RWPE2 (cell line): ENCODE data around the gene CDK5.
A peak's percentile ranks its signal among the peaks of the same experiment; 100 is the strongest.

Source experiments
- ATAC-seq: fragments of 200-7000 bp; cut with Tn5 transposase; 3 replicates; pipeline ENCODE4 v1.9.1; 2021; ENCODE audit warnings: low read depth
- DNase-seq: peaks from one replicate; pipeline ENCODE4 v3.0.0-alpha.2; 2020; ENCODE audit warnings: low spot score
- H3K27ac ChIP-seq: fragments of 450-650 bp; 2 replicates; pipeline ENCODE4 v1.5.1; 2017; ENCODE audit warnings: mild to moderate bottlenecking; ENCODE audit not compliant: poor library complexity, severe bottlenecking
- H3K27me3 ChIP-seq: fragments of 250-450 bp; sonication (Bioruptor Pico); 2 replicates; pipeline ENCODE4 v1.5.1; 2021; ENCODE audit warnings: mild to moderate bottlenecking, moderate library complexity; ENCODE audit not compliant: insufficient read depth, poor library complexity, severe bottlenecking
- H3K36me3 ChIP-seq: fragments of 250-450 bp; sonication (Bioruptor Pico); 2 replicates; pipeline ENCODE4 v1.5.1; 2020; ENCODE audit warnings: low read depth, mild to moderate bottlenecking, moderate library complexity
- H3K4me1 ChIP-seq: fragments of 250-450 bp; sonication (Bioruptor Pico); 2 replicates; pipeline ENCODE4 v1.5.1; 2021; ENCODE audit warnings: mild to moderate bottlenecking, moderate library complexity; ENCODE audit not compliant: insufficient read depth, poor library complexity, severe bottlenecking
- H3K4me3 ChIP-seq: fragments of 250-450 bp; sonication (Bioruptor Pico); 2 replicates; pipeline ENCODE4 v1.5.1; 2021; ENCODE audit warnings: mild to moderate bottlenecking, moderate library complexity; ENCODE audit not compliant: severe bottlenecking
- H3K9me3 ChIP-seq: fragments of 250-450 bp; sonication (Bioruptor Pico); 2 replicates; pipeline ENCODE4 v1.5.1; 2021; ENCODE audit warnings: mild to moderate bottlenecking, moderate library complexity; ENCODE audit not compliant: severe bottlenecking
- CTCF ChIP-seq: fragments of 450-650 bp; IDR thresholded peaks from one replicate; pipeline ENCODE4 v1.5.1; 2017; ENCODE audit warnings: mild to moderate bottlenecking, moderate library complexity; ENCODE audit not compliant: poor library complexity, severe bottlenecking

CDK5 gene

DNA sequence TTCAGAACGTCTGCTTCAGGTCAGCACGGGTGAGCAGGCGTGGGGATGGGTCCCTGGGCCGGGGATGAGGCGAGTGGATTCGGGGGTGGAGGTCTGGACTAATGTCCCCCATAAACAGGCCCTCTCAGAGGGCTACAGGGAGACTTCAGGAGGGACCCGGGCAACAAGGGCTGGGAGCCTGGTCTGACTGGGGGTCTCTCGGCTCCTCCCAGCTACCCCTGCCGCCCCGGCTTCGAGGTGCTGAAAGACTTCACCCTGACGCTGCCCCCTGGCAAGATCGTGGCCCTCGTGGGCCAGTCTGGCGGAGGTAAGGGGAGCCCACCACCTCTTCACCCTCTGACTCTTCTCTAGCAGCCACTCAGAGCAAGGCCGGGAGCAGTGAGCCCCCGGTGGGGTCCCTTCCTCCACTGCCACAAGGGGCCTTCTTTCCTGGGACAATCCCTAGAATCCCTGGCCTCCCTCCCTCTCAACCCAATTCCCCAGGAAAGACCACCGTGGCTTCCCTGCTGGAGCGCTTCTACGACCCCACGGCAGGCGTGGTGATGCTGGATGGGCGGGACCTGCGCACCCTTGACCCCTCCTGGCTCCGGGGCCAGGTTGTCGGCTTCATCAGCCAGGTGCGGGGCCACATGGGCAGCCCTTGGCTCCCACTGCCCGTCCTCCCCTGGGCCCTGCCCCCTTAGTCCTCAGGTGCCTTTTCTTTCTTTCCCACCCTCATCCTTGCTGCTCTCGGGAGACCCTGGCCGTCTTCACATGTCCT lies 16.9 kb downstream of the CDK5 start:
- ATAC-seq, result no peak
- no peak overlapping the region for H3K27ac ChIP-seq
- H3K9me3 ChIP-seq, result no peaks in the 10 kb centered on the region
- no peak overlapping the region for H3K4me3 ChIP-seq
- no peak for DNase-seq
- TF ChIP-seq CTCF, result no peak
- peaks cover 14% of the 10 kb centered on the region for H3K4me1 ChIP-seq
- no peaks in the 10 kb centered on the region for H3K27me3 ChIP-seq
- no peaks in the 10 kb centered on the region for H3K36me3 ChIP-seq

DNA sequence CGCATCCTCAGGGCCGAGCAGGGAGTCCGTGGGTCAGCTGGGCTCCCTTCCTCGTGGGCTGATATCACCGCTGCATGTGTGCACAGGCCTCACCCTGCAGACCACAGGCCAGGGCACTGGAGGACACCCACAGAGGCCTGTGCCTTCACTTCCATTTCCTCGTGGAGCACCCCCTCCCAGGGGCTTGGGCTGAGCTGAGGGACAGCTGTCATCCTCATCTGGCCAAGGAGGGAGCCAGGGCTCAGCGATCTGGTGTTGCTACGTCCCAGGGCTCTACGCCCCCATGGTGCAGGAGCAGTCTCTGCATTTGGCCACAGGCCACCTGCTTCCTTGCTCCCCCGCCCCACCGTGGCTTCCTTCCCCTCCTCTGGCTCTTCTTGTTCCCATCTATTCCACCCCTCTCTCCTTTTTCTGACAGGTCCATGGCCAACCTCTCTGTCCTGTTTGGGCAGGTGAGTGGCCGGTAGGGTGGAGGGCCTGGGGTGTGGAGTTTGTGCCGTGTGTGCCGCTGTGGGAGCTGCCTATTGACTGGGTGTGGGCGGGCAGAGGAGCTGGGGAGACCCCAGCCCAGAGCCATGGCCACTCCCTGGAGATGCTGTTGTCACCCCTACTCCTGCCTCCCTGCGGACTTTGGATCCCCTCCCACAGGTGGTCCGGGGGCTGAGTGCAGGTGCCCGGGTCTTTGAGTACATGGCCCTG lies 17.7 kb downstream of the CDK5 start:
- no peak for TF ChIP-seq CTCF
- no peaks in the 10 kb centered on the region for H3K27me3 ChIP-seq
- peaks cover 14% of the 10 kb centered on the region for H3K4me1 ChIP-seq
- ATAC-seq (no peak), DNase-seq (no peak)
- no peaks in the 10 kb centered on the region for H3K9me3 ChIP-seq
- no peaks in the 10 kb centered on the region for H3K36me3 ChIP-seq
- no peak overlapping the region for H3K4me3 ChIP-seq
- H3K27ac ChIP-seq, result peak overlapping the region; percentile 80

DNA sequence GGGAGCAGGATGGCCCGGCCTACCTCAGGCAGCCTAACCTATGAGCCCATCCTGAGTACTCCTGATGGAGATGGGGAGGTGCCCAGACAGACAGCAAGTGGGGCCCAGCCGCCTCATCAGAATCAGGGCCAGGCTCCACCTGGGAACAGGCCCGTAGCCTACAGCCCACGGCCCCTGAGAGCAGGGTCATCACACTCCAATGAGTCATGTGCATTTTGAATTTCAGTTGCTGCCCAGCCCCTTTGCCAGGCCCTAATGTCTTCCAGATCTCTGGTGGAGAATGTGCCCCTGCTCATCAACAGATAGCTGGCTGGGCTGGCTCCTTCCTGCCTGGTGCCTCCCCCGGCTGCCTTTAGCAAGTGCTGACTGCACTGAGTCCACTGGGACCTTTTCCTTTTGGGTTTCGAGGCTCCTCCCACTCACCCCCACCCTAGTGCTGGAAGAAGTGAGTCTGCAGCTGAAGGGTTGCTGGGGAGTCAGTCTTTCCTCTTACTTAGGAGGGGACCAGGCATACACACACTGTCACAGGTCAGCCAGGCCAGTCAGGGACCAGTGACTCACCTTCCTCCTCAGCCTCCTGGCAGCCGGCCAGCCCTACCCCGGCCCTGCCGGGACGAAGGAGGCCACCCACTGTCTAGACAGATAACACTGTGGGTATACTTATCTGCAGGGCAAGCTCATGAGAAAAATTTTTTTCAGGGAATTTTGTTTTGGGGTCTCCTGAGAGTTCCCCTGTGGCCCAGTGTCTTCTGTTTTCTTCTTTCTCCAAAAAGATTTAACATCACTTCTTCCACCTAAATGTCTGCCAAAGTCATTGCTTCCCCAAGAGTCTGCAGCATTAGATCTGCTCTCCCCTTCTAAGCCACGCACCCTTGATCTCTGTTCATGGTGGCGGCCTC lies 18.5 kb downstream of the CDK5 start:
- H3K27me3 ChIP-seq, result no peaks in the 10 kb centered on the region
- peak overlapping the region; percentile 80 for H3K27ac ChIP-seq
- H3K4me1 ChIP-seq, result peaks cover 14% of the 10 kb centered on the region
- no peak for TF ChIP-seq CTCF
- DNase-seq, result peak; percentile 89
- H3K9me3 ChIP-seq, result no peaks in the 10 kb centered on the region
- no peaks in the 10 kb centered on the region for H3K36me3 ChIP-seq
- peak; percentile 79 for ATAC-seq
- H3K4me3 ChIP-seq, result no peak overlapping the region

DNA sequence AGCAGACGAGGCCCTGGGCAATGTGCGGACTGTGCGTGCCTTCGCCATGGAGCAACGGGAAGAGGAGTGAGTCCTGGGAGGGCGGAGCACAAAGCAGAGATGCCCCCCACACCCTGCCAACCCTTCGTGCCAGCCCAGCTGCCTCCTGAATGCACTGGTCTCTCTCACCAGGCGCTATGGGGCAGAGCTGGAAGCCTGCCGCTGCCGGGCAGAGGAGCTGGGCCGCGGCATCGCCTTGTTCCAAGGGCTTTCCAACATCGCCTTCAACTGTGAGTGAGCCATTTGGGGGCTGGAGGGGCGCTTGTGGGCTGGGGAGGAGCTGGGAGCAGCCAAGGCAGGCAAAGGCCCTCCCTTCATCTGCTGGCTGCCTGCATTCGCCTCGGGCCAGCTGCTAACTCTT lies 21.8 kb downstream of the CDK5 start:
- Histone ChIP-seq H3K27me3 (no peaks in the 10 kb centered on the region), H3K9me3 (no peaks in the 10 kb centered on the region), H3K36me3 (no peaks in the 10 kb centered on the region), H3K4me3 (no peak overlapping the region), H3K4me1 (peaks cover 14% of the 10 kb centered on the region), H3K27ac (no peak overlapping the region)
- ATAC-seq, result no peak
- no peak for TF ChIP-seq CTCF
- no peak for DNase-seq
